ENCODE measurements around the gene OSBP2.

DNA sequence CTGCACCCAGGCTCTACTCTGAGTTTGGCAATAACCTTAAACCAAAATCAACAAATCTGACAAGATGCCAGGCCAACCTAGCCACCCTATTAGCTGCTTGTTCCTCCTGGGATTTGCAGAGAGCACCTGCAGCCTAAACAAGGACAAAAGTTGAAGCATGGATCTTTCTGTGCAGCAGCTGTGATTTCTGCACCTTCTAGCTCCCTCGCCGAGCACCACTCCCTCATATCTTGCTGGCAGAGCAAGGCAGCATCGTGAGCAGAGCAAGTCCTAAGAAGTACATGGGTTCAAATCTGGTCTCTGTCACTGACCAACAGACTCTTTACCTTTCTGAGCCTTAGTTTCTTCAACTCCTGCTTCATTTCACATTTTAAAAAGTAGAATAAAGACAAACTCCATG lies 235.6 kb downstream of the OSBP2 start:
- TF ChIP-seq, protein P1, sequence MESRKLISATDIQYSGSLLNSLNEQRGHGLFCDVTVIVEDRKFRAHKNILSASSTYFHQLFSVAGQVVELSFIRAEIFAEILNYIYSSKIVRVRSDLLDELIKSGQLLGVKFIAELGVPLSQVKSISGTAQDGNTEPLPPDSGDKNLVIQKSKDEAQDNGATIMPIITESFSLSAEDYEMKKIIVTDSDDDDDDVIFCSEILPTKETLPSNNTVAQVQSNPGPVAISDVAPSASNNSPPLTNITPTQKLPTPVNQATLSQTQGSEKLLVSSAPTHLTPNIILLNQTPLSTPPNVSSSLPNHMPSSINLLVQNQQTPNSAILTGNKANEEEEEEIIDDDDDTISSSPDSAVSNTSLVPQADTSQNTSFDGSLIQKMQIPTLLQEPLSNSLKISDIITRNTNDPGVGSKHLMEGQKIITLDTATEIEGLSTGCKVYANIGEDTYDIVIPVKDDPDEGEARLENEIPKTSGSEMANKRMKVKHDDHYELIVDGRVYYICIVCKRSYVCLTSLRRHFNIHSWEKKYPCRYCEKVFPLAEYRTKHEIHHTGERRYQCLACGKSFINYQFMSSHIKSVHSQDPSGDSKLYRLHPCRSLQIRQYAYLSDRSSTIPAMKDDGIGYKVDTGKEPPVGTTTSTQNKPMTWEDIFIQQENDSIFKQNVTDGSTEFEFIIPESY (CRISPR knock-in tag; IDR thresholded peaks at IDR 0.05) = no peak
- TF ChIP-seq POLR2A (IDR thresholded peaks at IDR 0.05; ENCODE audit: insufficient read depth in 1 of 2, low read depth in 2 of 2, low read length in 2 of 2) = no peak
